B cell (primary cell): ENCODE results near the gene CLDND2.

Experiments
- CTCF ChIP-seq: fragments of 200-600 bp; IDR thresholded peaks from one replicate; pipeline ENCODE4 v1.8.0; 2022; ENCODE audit warnings: antibody characterized with exemption, mild to moderate bottlenecking
- EZH2 ChIP-seq: IDR thresholded peaks from 2 replicates; pipeline ENCODE4 v1.6.1; 2012; ENCODE audit warnings: borderline replicate concordance, low read depth, mild to moderate bottlenecking, moderate library complexity, low read length; ENCODE audit not compliant: insufficient read depth, poor library complexity, severe bottlenecking

- no peak for TF ChIP-seq CTCF
- no peak for TF ChIP-seq EZH2
These were observed 25.9 kb downstream of the CLDND2 start for GRCh38 chr19:51342631-51343569.
